Vagina (tissue), 2 donors: ENCODE measurements around the gene FBXL22.
A peak's percentile ranks its signal among the peaks of the same experiment; 100 is the strongest.

Source experiments
- POLR2A ChIP-seq, 2 donors: fragments of 450-650 bp; IDR thresholded peaks; one replicate each; pipeline ENCODE4 v1.6.1; 2017; ENCODE audit warnings: antibody characterized with exemption in 2 of 2, mild to moderate bottlenecking in 2 of 2, moderate library complexity in 2 of 2
- POLR2AphosphoS5 ChIP-seq, 2 donors: sonication (generic); formaldehyde crosslinking; IDR thresholded peaks; one replicate each; pipeline ENCODE4 v1.9.0; 2017; ENCODE audit warnings: antibody characterized with exemption in 2 of 2, mild to moderate bottlenecking in 2 of 2, low read depth in 1 of 2; ENCODE audit not compliant: insufficient read depth in 1 of 2
- TF ChIP-seq, protein P1 (sequence below), 3 experiments: fragments of 450-650 bp in 2 of 3; fragments of 200-600 bp in 1 of 3; sonication (generic) in 1 of 3; IDR thresholded peaks; one replicate each; pipeline ENCODE4 v1.5.1; 2017 to 2019; ENCODE audit warnings: antibody characterized with exemption in 3 of 3, mild to moderate bottlenecking in 2 of 3, moderate library complexity in 2 of 3

DNA sequence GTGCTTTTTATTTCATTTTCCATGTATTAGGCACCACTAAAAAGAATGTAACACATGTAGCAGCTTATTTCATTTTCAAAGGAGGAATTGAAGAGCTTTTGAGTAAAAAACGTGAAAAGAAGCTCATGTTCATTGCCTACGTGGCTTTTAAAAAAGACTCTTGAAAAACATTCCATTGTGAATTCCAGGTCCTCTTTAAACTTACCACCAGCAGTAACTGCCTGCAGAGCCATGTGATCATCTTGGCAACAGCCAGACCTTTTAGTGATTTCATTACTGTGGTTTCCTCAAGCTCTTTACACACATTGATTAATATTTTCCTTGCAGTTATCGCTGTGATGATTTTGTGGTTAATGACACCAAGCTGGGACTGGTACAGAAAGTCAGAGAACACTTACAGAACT is 43.8 kb upstream of the FBXL22 start:
- TF ChIP-seq, protein P1, sequence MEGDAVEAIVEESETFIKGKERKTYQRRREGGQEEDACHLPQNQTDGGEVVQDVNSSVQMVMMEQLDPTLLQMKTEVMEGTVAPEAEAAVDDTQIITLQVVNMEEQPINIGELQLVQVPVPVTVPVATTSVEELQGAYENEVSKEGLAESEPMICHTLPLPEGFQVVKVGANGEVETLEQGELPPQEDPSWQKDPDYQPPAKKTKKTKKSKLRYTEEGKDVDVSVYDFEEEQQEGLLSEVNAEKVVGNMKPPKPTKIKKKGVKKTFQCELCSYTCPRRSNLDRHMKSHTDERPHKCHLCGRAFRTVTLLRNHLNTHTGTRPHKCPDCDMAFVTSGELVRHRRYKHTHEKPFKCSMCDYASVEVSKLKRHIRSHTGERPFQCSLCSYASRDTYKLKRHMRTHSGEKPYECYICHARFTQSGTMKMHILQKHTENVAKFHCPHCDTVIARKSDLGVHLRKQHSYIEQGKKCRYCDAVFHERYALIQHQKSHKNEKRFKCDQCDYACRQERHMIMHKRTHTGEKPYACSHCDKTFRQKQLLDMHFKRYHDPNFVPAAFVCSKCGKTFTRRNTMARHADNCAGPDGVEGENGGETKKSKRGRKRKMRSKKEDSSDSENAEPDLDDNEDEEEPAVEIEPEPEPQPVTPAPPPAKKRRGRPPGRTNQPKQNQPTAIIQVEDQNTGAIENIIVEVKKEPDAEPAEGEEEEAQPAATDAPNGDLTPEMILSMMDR (IDR thresholded peaks at IDR 0.05): no peak
- TF ChIP-seq POLR2A (IDR thresholded peaks at IDR 0.05) (no peak), POLR2AphosphoS5 (IDR thresholded peaks at IDR 0.05; ENCODE audit: insufficient read depth in 1 of 2, low read depth in 1 of 2) (peak in 1 of 2 donors; percentile 47)
